GM18505 (cell line): Measurements from ENCODE around the gene NTN3.

Source experiments
- ATAC-seq: cut with Tn5 transposase; IDR thresholded peaks from one replicate; pipeline ENCODE4 v1.9.1; 2021; ENCODE audit not compliant: unreplicated experiment
- POLR2A ChIP-seq: IDR thresholded peaks from 4 replicates; pipeline ENCODE4 v1.6.1; 2011; ENCODE audit warnings: borderline replicate concordance; ENCODE audit not compliant: insufficient read depth, insufficient read length; ENCODE audit errors: extremely low read depth

Gene NTN3

DNA sequence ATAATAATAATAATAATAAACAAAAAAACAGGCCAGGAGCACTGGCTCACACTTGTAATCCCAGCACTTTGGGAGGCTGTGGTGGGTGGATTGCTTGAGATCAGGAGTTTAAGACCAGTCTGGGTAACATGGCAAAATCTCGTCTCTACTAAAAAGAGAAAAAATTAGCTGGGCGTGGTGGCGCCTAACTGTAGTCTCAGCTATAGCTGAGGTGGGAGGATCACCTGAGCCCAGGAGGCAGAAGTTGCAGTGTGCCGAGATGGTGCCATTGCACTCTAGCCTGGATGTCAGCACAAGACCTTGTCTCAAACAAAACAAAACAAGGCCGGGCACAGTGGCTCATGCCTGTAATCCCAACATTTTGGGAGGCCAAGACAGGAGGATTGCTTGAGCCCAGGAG is 23.9 kb downstream of the NTN3 start:
- ATAC-seq, result no peak
- no peak for TF ChIP-seq POLR2A

GRCh38 chr16:2496223-2497115 is 25.4 kb downstream of the NTN3 start:
- no peak for TF ChIP-seq POLR2A
- no peak for ATAC-seq

- TF ChIP-seq POLR2A, result no peak
- no peak for ATAC-seq
Observed at GRCh38 chr16:2497116-2497630, 26.1 kb downstream of the NTN3 start.

GRCh38 chr16:2497695-2498484 is 26.8 kb downstream of the NTN3 start:
- no peak for TF ChIP-seq POLR2A
- no peak for ATAC-seq

GRCh38 chr16:2498531-2499253 is 27.6 kb downstream of the NTN3 start:
- no peak for TF ChIP-seq POLR2A
- no peak for ATAC-seq

DNA sequence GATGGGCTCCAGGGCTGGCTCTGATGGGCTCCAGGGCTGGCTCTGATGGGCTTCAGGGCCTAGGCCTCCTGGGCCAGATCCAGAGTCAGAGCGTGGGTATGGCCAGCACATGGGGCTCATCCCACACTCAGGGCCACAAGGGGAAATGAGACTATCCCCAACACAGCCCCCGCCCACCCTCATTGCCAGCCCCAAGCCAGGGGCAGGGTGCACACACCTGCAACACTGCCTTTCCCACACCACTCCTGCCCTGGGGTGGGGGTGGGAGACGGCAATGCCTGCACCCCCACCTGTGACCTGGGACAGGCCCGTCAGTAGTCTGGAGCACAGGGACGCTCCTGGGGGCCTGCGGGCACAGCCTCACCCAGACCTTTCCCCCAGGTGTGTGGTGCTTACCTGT is 28.4 kb downstream of the NTN3 start:
- no peak for ATAC-seq
- TF ChIP-seq POLR2A, result no peak

GRCh38 chr16:2499890-2500429 is 28.9 kb downstream of the NTN3 start:
- no peak for TF ChIP-seq POLR2A
- ATAC-seq, result no peak

DNA sequence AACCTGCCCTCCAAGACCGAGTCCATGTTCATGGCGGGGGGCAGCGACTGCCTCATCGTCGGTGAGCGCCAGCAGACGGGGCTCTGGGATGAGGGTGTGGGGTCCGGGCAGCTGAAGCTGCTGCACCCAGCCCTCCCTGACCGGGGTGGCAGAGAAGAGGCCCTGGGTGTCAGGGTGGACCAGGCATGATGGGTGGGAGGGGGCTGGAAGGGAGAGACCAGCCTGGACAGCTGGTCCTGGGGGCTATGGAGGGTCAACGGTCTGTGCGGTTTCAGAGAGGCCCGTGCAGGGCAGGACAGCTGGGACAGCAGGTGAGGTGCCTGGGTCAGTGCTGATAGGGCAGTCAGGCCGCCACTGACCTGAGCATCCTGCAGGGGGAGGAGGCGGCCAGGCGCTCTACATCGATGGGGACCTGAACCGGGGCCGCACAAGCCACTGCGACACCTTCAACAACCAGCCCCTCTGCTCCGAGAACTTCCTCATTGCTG is 29.4 kb downstream of the NTN3 start:
- TF ChIP-seq POLR2A, result no peak
- ATAC-seq, result no peak

- ATAC-seq, result peak; percentile 59
- no peak for TF ChIP-seq POLR2A
Observed at GRCh38 chr16:2500918-2501750, 30.0 kb downstream of the NTN3 start.

DNA sequence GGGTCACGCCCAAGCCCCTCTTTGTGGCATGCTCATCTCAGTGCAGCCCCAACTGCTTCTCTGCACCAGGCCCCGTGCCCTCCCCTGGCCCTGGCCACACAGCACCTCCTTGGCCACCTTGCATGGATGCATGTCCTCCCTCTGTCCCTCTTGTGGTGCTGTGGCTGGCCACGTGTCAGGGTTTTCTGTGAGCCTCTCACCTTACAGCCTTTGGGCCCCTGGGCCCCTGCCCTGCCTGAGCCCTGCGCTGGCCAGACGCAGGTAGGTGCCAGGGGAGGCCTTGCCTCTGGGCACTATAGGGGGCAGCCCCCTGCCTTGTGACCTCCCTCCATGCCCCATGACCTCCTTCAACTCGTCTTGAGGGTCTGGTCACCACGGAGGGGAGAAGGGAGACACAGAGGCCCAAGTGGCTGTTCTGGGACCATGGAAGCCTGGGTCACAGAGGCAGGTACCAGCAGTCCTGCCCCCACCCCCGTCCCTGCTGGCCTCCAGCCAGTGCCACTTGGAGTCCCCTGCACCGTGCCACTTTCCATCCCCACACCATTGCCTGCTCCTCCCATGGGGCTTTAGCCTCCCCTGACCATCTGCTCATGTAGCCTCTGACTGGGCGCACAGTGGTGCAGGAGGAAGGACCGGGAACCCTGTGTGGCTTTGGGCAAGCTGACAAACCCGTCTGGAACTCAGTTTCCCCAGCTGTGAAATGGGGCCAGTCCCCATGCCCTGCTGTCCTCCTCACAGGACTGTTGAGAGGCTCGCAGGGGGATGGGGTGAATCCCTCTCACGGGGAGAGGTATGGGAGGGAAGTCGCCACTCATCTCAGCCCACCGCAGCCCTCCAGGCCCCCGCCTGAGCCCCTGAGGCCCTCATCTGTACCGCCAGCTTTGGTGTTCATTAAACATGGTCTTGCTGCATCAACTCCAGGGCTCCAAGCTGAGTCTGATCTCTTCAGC is 31.1 kb downstream of the NTN3 start:
- no peak for TF ChIP-seq POLR2A
- ATAC-seq, result no peak

GRCh38 chr16:2505695-2506094 is 34.6 kb downstream of the NTN3 start:
- ATAC-seq, result no peak
- no peak for TF ChIP-seq POLR2A
